22Rv1 (cell line): Measurements from ENCODE around the gene RNF186.

ENCODE experiments used
- CTCF ChIP-seq: fragments of 450-650 bp; IDR thresholded peaks from 2 replicates; pipeline ENCODE4 v1.5.1; 2017; ENCODE audit warnings: mild to moderate bottlenecking
- ZFX ChIP-seq: fragments of 450-650 bp; IDR thresholded peaks from 2 replicates; pipeline ENCODE4 v1.6.1; 2017; ENCODE audit warnings: antibody characterized with exemption, borderline replicate concordance

GRCh38 chr1:19825298-19825697, 10.2 kb upstream of the RNF186 start:
- TF ChIP-seq CTCF = no peak
- no peak for TF ChIP-seq ZFX
